K562 (cell line): ENCODE data around the gene MIEF2. TPM values are rescaled to one million over a fixed set of nuclear protein-coding genes. Genes with fewer than 3 reads are reported as not detected.

Source experiments
- ATAC-seq: fragments of 200-7000 bp; cut with Tn5 transposase; 3 replicates; pipeline ENCODE4 v1.9.1; 2020; ENCODE audit warnings: moderate library complexity
- Bru-seq: library from RNA; stranded (reverse); fragments of 400-500 nt; gene quantifications from one replicate; lab custom pipeline; 2021; lab: Mats Ljungman, UMichigan
- BruChase-seq, 2 experiments: library from RNA; stranded (reverse); fragments of 400-500 nt; gene quantifications; one replicate each; lab custom pipeline; 2021; lab: Mats Ljungman, UMichigan
- BruUV-seq: library from RNA; stranded (reverse); fragments of 400-500 nt; replicated peaks from 2 replicates; lab custom pipeline; 2021; lab: Mats Ljungman, UMichigan
- CTCF ChIA-PET: fragments of 300-600 bp; formaldehyde crosslinking; extraction: SDS; loops from one replicate; lab custom pipeline; 2021; ENCODE audit warnings: low intra/inter-chr PET ratio; lab: Yijun Ruan, JAX
- POLR2A ChIA-PET: fragments of 300-600, 350-650 bp; sonication (Branson Sonifier 250); formaldehyde crosslinking; extraction: SDS; loops from one replicate; lab custom pipeline; 2021; ENCODE audit warnings: antibody characterized with exemption, inconsistent platforms; lab: Yijun Ruan, JAX
- DNase-seq, 4 experiments: peaks; one replicate each; pipeline versions ENCODE4 v3.0.0 to v3.0.0-alpha.2; 2011 to 2018; ENCODE audit warnings: low spot score in 3 of 4, mixed read lengths in 3 of 4; ENCODE audit errors: extremely low read depth in 1 of 4
- FAIRE-seq: peaks from 2 replicates; lab custom pipeline; 2011; peaks lifted over from hg19 to GRCh38; lab: Jason Lieb, UNC
- H2AFZ ChIP-seq: 2 replicates; pipeline ENCODE4 v1.6.0; 2011; ENCODE audit warnings: low read depth, low read length, control low read depth, inconsistent platforms
- H3K27ac ChIP-seq: fragments of 200-600 bp; 3 replicates; pipeline ENCODE4 v1.8.0; 2011; ENCODE audit warnings: low read depth, mild to moderate bottlenecking, control low read depth, inconsistent platforms, low read length, moderate library complexity, mixed read lengths; ENCODE audit errors: extremely low read depth
- H3K27me3 ChIP-seq, 2 experiments: fragments of 300-600 bp in 1 of 2; 2 replicates in 1 of 2; 3 replicates in 1 of 2; pipeline versions ENCODE4 v1.6.0 to v1.8.0; 2011; ENCODE audit warnings: inconsistent platforms in 2 of 2, low read length in 2 of 2, mild to moderate bottlenecking in 1 of 2, mixed read lengths in 1 of 2, moderate library complexity in 1 of 2; ENCODE audit not compliant: control insufficient read depth in 2 of 2, insufficient read depth in 2 of 2
- H3K36me3 ChIP-seq: fragments of 300-600 bp; 3 replicates; pipeline ENCODE4 v1.8.0; 2011; ENCODE audit warnings: mild to moderate bottlenecking, low read length, inconsistent platforms; ENCODE audit not compliant: control insufficient read depth, insufficient read depth
- H3K4me1 ChIP-seq, 2 experiments: fragments of 200-600 bp in 1 of 2; replicated peaks in 1 of 2; 2 replicates in 1 of 2; 3 replicates in 1 of 2; pipeline versions ENCODE4 v1.5.1 to v1.8.0; 2011; ENCODE audit warnings: inconsistent platforms in 2 of 2, low read length in 2 of 2, mild to moderate bottlenecking in 1 of 2, mixed read lengths in 1 of 2, moderate library complexity in 1 of 2; ENCODE audit not compliant: control insufficient read depth in 2 of 2, insufficient read depth in 2 of 2
- H3K4me2 ChIP-seq: 2 replicates; pipeline ENCODE4 v1.6.1; 2011; ENCODE audit warnings: low read length, control low read depth, inconsistent platforms, mixed read lengths; ENCODE audit not compliant: insufficient read depth
- H3K4me3 ChIP-seq: fragments of 200-600 bp; sonication (generic), shearing (Covaris generic); 2 replicates; pipeline ENCODE4 v1.5.1; 2016; ENCODE audit warnings: control low read depth, inconsistent platforms
- H3K79me2 ChIP-seq: fragments of 200-600 bp; 3 replicates; pipeline ENCODE4 v1.8.0; 2011; ENCODE audit warnings: low read length, inconsistent platforms; ENCODE audit not compliant: control insufficient read depth, insufficient read depth
- H3K9ac ChIP-seq, 2 experiments: 2 replicates each; pipeline versions ENCODE4 v1.6.0 to v1.6.1; 2011; ENCODE audit warnings: low read depth in 2 of 2, low read length in 2 of 2, control low read depth in 1 of 2, inconsistent platforms in 1 of 2, mild to moderate bottlenecking in 1 of 2, mixed read lengths in 1 of 2; ENCODE audit not compliant: insufficient read depth in 1 of 2
- H3K9me1 ChIP-seq: one replicate; pipeline ENCODE4 v1.6.0; 2011; ENCODE audit warnings: inconsistent platforms, mild to moderate bottlenecking, low read length, moderate library complexity; ENCODE audit not compliant: control insufficient read depth, insufficient read depth
- H3K9me3 ChIP-seq: replicated peaks from 2 replicates; pipeline ENCODE4 v1.5.1; 2011; ENCODE audit warnings: low read depth, low read length, inconsistent platforms; ENCODE audit not compliant: control insufficient read depth, insufficient read depth
- H4K20me1 ChIP-seq: replicated peaks from 2 replicates; pipeline ENCODE4 v1.6.1; 2011; ENCODE audit warnings: low read length, inconsistent platforms, mixed read lengths; ENCODE audit not compliant: control insufficient read depth, insufficient read depth
- EGR1 ChIP-seq: fragments of 450-650 bp; conservative IDR thresholded peaks from 2 replicates; pipeline ENCODE4 v1.6.1; 2017; ENCODE audit warnings: mild to moderate bottlenecking
- EZH2 ChIP-seq: IDR thresholded peaks from 2 replicates; pipeline ENCODE4 v1.6.1; 2012; ENCODE audit warnings: low read depth, mild to moderate bottlenecking, inconsistent platforms, low read length, borderline replicate concordance
- GATA2 ChIP-seq: sonication (generic); formaldehyde crosslinking; IDR thresholded peaks from 2 replicates; pipeline ENCODE4 v1.4.0; 2020; ENCODE audit warnings: mild to moderate bottlenecking, missing genetic modification reagents
- NUFIP1 ChIP-seq: fragments of 450-650 bp; IDR thresholded peaks from 2 replicates; pipeline ENCODE4 v1.6.1; 2018; ENCODE audit not compliant: partially characterized antibody
- POLR2AphosphoS2 ChIP-seq: IDR thresholded peaks from 2 replicates; pipeline ENCODE4 v1.6.1; 2012; ENCODE audit warnings: low read length, improper control_type of control experiment
- RB1 ChIP-seq: fragments of 450-650 bp; IDR thresholded peaks from 2 replicates; pipeline ENCODE4 v1.6.1; 2017; ENCODE audit warnings: low read depth, mild to moderate bottlenecking
- TSHZ1 ChIP-seq: fragments of 250-450 bp; sonication (Bioruptor Pico); IDR thresholded peaks from 2 replicates; pipeline ENCODE4 v1.4.0; 2020; ENCODE audit warnings: mild to moderate bottlenecking, moderate library complexity
- ZNF511 ChIP-seq: sonication (generic); formaldehyde crosslinking; IDR thresholded peaks from 2 replicates; pipeline ENCODE4 v1.8.0; 2022; ENCODE audit warnings: mild to moderate bottlenecking, missing genetic modification reagents
- WGBS: fragments of 100-300 bp; shearing (Covaris generic); methylation state at CpG from one replicate; pipeline ENCODE4 v1.1.6; 2016; ENCODE audit warnings: low coverage, mixed read lengths; ENCODE audit not compliant: insufficient coverage; ENCODE audit errors: missing lambda C conversion rate; 5-methylcytosine and 5-hydroxymethylcytosine counted together
- in situ Hi-C: fragments of 300-500 bp; cut with MboI; formaldehyde crosslinking; loops from 4 replicates; pipeline ENCODE4 v1.15.0; 2018; ENCODE audit warnings: inconsistent platforms, mixed read lengths
- intact Hi-C: fragments of 100-400 bp; cut with micrococcal nuclease; formaldehyde crosslinking; loops from 2 replicates; pipeline ENCODE4 v1.14.2; 2022
- long read RNA-seq, 3 experiments: library from polyadenylated mRNA in 2 of 3; library from RNA in 1 of 3; unstranded in 2 of 3; stranded (forward) in 1 of 3; transcript quantifications; one replicate each; pipeline ENCODE4 v2.0.0, GENCODE V29; 2019 to 2022
- polyA minus RNA-seq, 3 experiments: library from RNA; depleted of rRNA, polyadenylated mRNA; stranded (reverse); fragments of >200 nt; gene quantifications; 2 replicates each; pipeline ENCODE4 v1.2.3, GENCODE V29; 2011
- polyA plus RNA-seq, 8 experiments: library from polyadenylated mRNA; depleted of rRNA in 4 of 8; stranded (reverse) in 5 of 8; unstranded in 3 of 8; fragments of >200 nt; fragmentation: Nextera tagmentation in 2 of 8; fragmentation: Illumina TruSeq in 1 of 8; extraction: Ambion mirVana in 2 of 8; extraction: Trizol in 1 of 8; gene quantifications; 2 replicates each; pipeline versions ENCODE4 v1.2.1 to v1.2.3, GENCODE V29; 2011 to 2014; ENCODE audit warnings: inconsistent platforms in 1 of 8, missing spikeins in 1 of 8
- total RNA-seq, 7 experiments: library from RNA; depleted of rRNA in 6 of 7; stranded (reverse); fragments of >200 nt in 6 of 7; fragmentation: Illumina TruSeq in 2 of 7; extraction: Trizol in 2 of 7; gene quantifications; 2 replicates each; pipeline versions ENCODE4 v1.2.1 to v1.2.3, GENCODE V29; 2011 to 2021; ENCODE audit warnings: low replicate concordance in 1 of 7

MIEF2 gene
- total RNA-seq (2011; cell fraction: chromatin; rRNA removed; ENCODE audit: low replicate concordance): 8.1 and 23.7 TPM in 2 replicates
- 20.5 and 26.8 TPM in 2 replicates for total RNA-seq (2011; cell fraction: nucleolus; rRNA removed)
- 12.3 and 12.8 TPM in 2 replicates for total RNA-seq (2011; cell fraction: nucleoplasm; rRNA removed)
- total RNA-seq (2014; rRNA removed) (4.0 and 6.4 TPM in 2 replicates), total RNA-seq (2014; rRNA removed; fragmentation: Illumina TruSeq; extraction: Trizol) (0.77 and 1.2 TPM in 2 replicates), total RNA-seq (2015; rRNA removed; fragmentation: Illumina TruSeq; extraction: Trizol) (2.4 and 2.8 TPM in 2 replicates), total RNA-seq (2021) (7.8 and 8.2 TPM in 2 replicates), polyA plus RNA-seq (2011; rRNA removed) (3.0 and 5.9 TPM in 2 replicates), polyA plus RNA-seq (2014; fragmentation: Illumina TruSeq; extraction: Trizol) (1.6 and 3.6 TPM in 2 replicates), polyA plus RNA-seq (2014; fragmentation: Nextera tagmentation; extraction: Ambion mirVana) (under 1 TPM; 0.10 to 0.21 TPM), polyA plus RNA-seq (2014; rRNA removed) (3.8 and 4.7 TPM in 2 replicates), polyA minus RNA-seq (2011; rRNA and poly(A)+ RNA removed) (3.6 and 5.1 TPM in 2 replicates), Bru-seq, nascent RNA (percentile 50 among the genes with signal in this experiment), BruChase-seq, experiment 1, labeled RNA remaining after a 2-hour chase (percentile 43 among the genes with signal in this experiment), BruChase-seq, experiment 2, labeled RNA remaining after a 6-hour chase (percentile 44 among the genes with signal in this experiment)
- polyA plus RNA-seq (2011; cell fraction: cytosol; rRNA removed): 8.2 and 13.6 TPM in 2 replicates
- polyA plus RNA-seq (2011; cell fraction: nucleus; rRNA removed): 24.6 and 25.0 TPM in 2 replicates
- 6.5 and 7.8 TPM in 2 replicates for polyA plus RNA-seq (2012)
- polyA minus RNA-seq (2011; cell fraction: cytosol; rRNA and poly(A)+ RNA removed): 4.9 and 5.6 TPM in 2 replicates
- polyA minus RNA-seq (2011; cell fraction: nucleus; rRNA and poly(A)+ RNA removed): 11.4 and 14.9 TPM in 2 replicates
- long read RNA-seq, experiment 1, transcript MIEF2-201 (4 exons, 3,364 nt): major isoform, 18 of 26 reads
- long read RNA-seq, experiment 1, partial matches to known transcripts: 3 of 26 reads
- long read RNA-seq, experiment 1, other reads (novel, unspliced or antisense): 4 of 26 reads
- long read RNA-seq, experiment 2, partial matches to known transcripts: 0 of 4 reads
- long read RNA-seq, experiment 2, other reads (novel, unspliced or antisense): 1 of 4 reads
- long read RNA-seq, experiment 3, partial matches to known transcripts: 0 of 4 reads
- long read RNA-seq, experiment 3, other reads (novel, unspliced or antisense): 0 of 4 reads

GRCh38 chr17:18260332-18261145, at the start of gene MIEF2:
Gene MIEF2 (plus strand): TSS chr17:18260662. CDS start chr17:18262721, 2,059 bp downstream.
- ATAC-seq (peak; percentile 93), FAIRE-seq (peak; percentile 96), DNase-seq (peak; percentile 88 to 95 (median 90))
- H3K9me1 ChIP-seq: no peaks in the 10 kb centered on the region
- peak within 1 kb of the TSS; percentile 95 for H2AFZ ChIP-seq
- peak within 1 kb of the TSS; percentile 72 to 96 for H3K9ac ChIP-seq
- H3K36me3 ChIP-seq: peaks cover 17% of the 10 kb centered on the region; the same call in 2 of the 3 replicates
- H3K27ac ChIP-seq: peak within 1 kb of the TSS; percentile 66
- no peaks in the 10 kb centered on the region for H4K20me1 ChIP-seq
- H3K27me3 ChIP-seq: no peaks in the 10 kb centered on the region
- H3K9me3 ChIP-seq: no peaks in the 10 kb centered on the region
- peaks cover 23% of the 10 kb centered on the region for H3K79me2 ChIP-seq
- in situ Hi-C loops (no loop called here), intact Hi-C loops (no loop called here)
- under 1% methylated on average over 26 of the region's 72 CpGs for whole genome bisulfite sequencing
- BruUV-seq: TSS peak; percentile 55
- peak within 1 kb of the TSS; percentile 62 for H3K4me3 ChIP-seq
- peaks cover 18 to 68% of the 10 kb centered on the region in 2 experiments; a peak in 4 of 5 replicates for H3K4me1 ChIP-seq
- ChIA-PET CTCF (no interaction called here), POLR2A (interaction anchor here (0.6 to 2.6 kb wide), 2 partner anchors 10 to 52 kb away, joined by 4 to 9 read pairs; no protein-coding TSS in a partner anchor)
- H3K4me2 ChIP-seq: peak within 1 kb of the TSS; percentile 91
- no peak for TF ChIP-seq NUFIP1
- 0 out of 2 replicates have a peak, but pooled peaks have one; percentile 37 for TF ChIP-seq EGR1
- TF ChIP-seq ZNF511 (CRISPR knock-in tag): peak; percentile 65; the same call in 1 of the 2 replicates
- no peak for TF ChIP-seq EZH2
- TF ChIP-seq GATA2 (CRISPR knock-in tag): no peak
- TF ChIP-seq RB1: 0 out of 2 replicates have a peak, but pooled peaks have one; percentile 32
- TF ChIP-seq TSHZ1: no peak
- no peak for TF ChIP-seq POLR2AphosphoS2
